ENCODE data around the gene ELF1.

GRCh38 chr13:41059456-41060081, 40.5 kb upstream of the ELF1 start:
- no peak for TF ChIP-seq CTCF (conservative IDR thresholded peaks at IDR 0.05)
- TF ChIP-seq EZH2 (IDR thresholded peaks at IDR 0.05; ENCODE audit: low read depth) = no peak

All from PC-9 (cell line).